H9 (cell line): ENCODE data around the gene E2F7. TPM values are rescaled to one million over a fixed set of nuclear protein-coding genes. Genes with fewer than 3 reads are reported as not detected.

ENCODE experiments used
- DNase-seq: peaks from one replicate; pipeline ENCODE4 v3.0.0-alpha.2; 2017
- H2AFZ ChIP-seq: one replicate; pipeline ENCODE4 v1.6.1; 2013; ENCODE audit warnings: mild to moderate bottlenecking, low read length, control low read depth, moderate library complexity
- H2AK5ac ChIP-seq: 2 replicates; pipeline ENCODE4 v1.6.1; 2013; ENCODE audit warnings: low read length, control low read depth, mixed read lengths; ENCODE audit not compliant: insufficient read length
- H2BK120ac ChIP-seq: one replicate; pipeline ENCODE4 v1.6.1; 2013; ENCODE audit warnings: low read depth, mild to moderate bottlenecking, low read length, control low read depth, inconsistent platforms; ENCODE audit not compliant: poor library complexity, severe bottlenecking
- H2BK12ac ChIP-seq: 2 replicates; pipeline ENCODE4 v1.6.1; 2013; ENCODE audit warnings: low read length, control low read depth, mixed read lengths, low read depth; ENCODE audit not compliant: insufficient read length
- H2BK15ac ChIP-seq: 2 replicates; pipeline ENCODE4 v1.6.1; 2013; ENCODE audit warnings: low read depth, low read length, control low read depth
- H2BK20ac ChIP-seq: one replicate; pipeline ENCODE4 v1.6.1; 2013; ENCODE audit warnings: low read depth, mild to moderate bottlenecking, low read length, control low read depth, inconsistent platforms; ENCODE audit not compliant: poor library complexity, severe bottlenecking
- H2BK5ac ChIP-seq: 2 replicates; pipeline ENCODE4 v1.6.1; 2013; ENCODE audit warnings: low read length, control low read depth, mixed read lengths; ENCODE audit not compliant: insufficient read length
- H3K14ac ChIP-seq: 2 replicates; pipeline ENCODE4 v1.6.1; 2013; ENCODE audit warnings: low read length, control low read depth; ENCODE audit not compliant: insufficient read depth
- H3K18ac ChIP-seq: 2 replicates; pipeline ENCODE4 v1.6.1; 2013; ENCODE audit warnings: low read depth, mild to moderate bottlenecking, mixed read lengths, low read length, control low read depth; ENCODE audit not compliant: insufficient read length
- H3K23ac ChIP-seq: 2 replicates; pipeline ENCODE4 v1.6.1; 2013; ENCODE audit warnings: low read length, control low read depth, mixed read lengths, low read depth; ENCODE audit not compliant: insufficient read length
- H3K23me2 ChIP-seq: 2 replicates; pipeline ENCODE4 v1.6.1; 2013; ENCODE audit warnings: low read depth, mild to moderate bottlenecking, mixed read lengths, low read length, control low read depth; ENCODE audit not compliant: insufficient read length, poor library complexity, severe bottlenecking
- H3K27ac ChIP-seq: 2 replicates; pipeline ENCODE4 v1.5.1; 2013; ENCODE audit warnings: low read length, control low read depth, mixed read lengths, low read depth; ENCODE audit not compliant: insufficient read length
- H3K27me3 ChIP-seq: 2 replicates; pipeline ENCODE4 v1.6.1; 2013; ENCODE audit warnings: low read length, control low read depth, inconsistent platforms; ENCODE audit not compliant: insufficient read depth
- H3K4ac ChIP-seq: 2 replicates; pipeline ENCODE4 v1.6.1; 2013; ENCODE audit warnings: low read depth, mild to moderate bottlenecking, control low read depth, inconsistent platforms, low read length, moderate library complexity
- H3K4me1 ChIP-seq: 2 replicates; pipeline ENCODE4 v1.6.1; 2013; ENCODE audit warnings: low read length, control low read depth, inconsistent platforms; ENCODE audit not compliant: insufficient read depth
- H3K4me2 ChIP-seq: 2 replicates; pipeline ENCODE4 v1.6.1; 2013; ENCODE audit warnings: low read length, control low read depth, mixed read lengths; ENCODE audit not compliant: insufficient read length, insufficient read depth
- H3K56ac ChIP-seq: 2 replicates; pipeline ENCODE4 v1.6.1; 2013; ENCODE audit warnings: low read depth, mild to moderate bottlenecking, mixed read lengths, low read length, control low read depth; ENCODE audit not compliant: insufficient read length
- H3K79me1 ChIP-seq: 2 replicates; pipeline ENCODE4 v1.6.1; 2013; ENCODE audit warnings: low read depth, mild to moderate bottlenecking, moderate library complexity, low read length, control low read depth, inconsistent platforms; ENCODE audit not compliant: insufficient read depth, poor library complexity, severe bottlenecking
- H3K79me2 ChIP-seq: 2 replicates; pipeline ENCODE4 v1.6.1; 2013; ENCODE audit warnings: low read length, control low read depth, inconsistent platforms; ENCODE audit not compliant: insufficient read depth
- H3K9ac ChIP-seq: 2 replicates; pipeline ENCODE4 v1.6.1; 2013; ENCODE audit warnings: low read length, control low read depth, mixed read lengths; ENCODE audit not compliant: insufficient read length; ENCODE audit errors: extremely low read depth
- H3K9me3 ChIP-seq: one replicate; pipeline ENCODE4 v1.6.1; 2013; ENCODE audit warnings: low read depth, low read length, inconsistent platforms; ENCODE audit not compliant: control insufficient read depth
- H3T11ph ChIP-seq: one replicate; pipeline ENCODE4 v1.6.1; 2013; ENCODE audit warnings: mild to moderate bottlenecking, low read length, control low read depth, inconsistent platforms
- H4K20me1 ChIP-seq: one replicate; pipeline ENCODE4 v1.6.1; 2013; ENCODE audit not compliant: control insufficient read depth, insufficient read length, insufficient read depth
- H4K5ac ChIP-seq: 2 replicates; pipeline ENCODE4 v1.6.1; 2013; ENCODE audit warnings: low read depth, mild to moderate bottlenecking, mixed read lengths, low read length, control low read depth; ENCODE audit not compliant: insufficient read length
- H4K8ac ChIP-seq: replicated peaks from 2 replicates; pipeline ENCODE4 v1.6.1; 2013; ENCODE audit warnings: low read length, control low read depth, mixed read lengths, low read depth; ENCODE audit not compliant: insufficient read length
- H4K91ac ChIP-seq: 2 replicates; pipeline ENCODE4 v1.6.1; 2013; ENCODE audit warnings: low read depth, mild to moderate bottlenecking, moderate library complexity, mixed read lengths, low read length, control low read depth; ENCODE audit not compliant: insufficient read length
- H3K27ac Mint-ChIP-seq, 3 experiments: 2 replicates in 2 of 3; 3 replicates in 1 of 3; pipeline ENCODE4 v1.8.0; 2020 to 2021; ENCODE audit warnings: mixed read lengths in 3 of 3, mild to moderate bottlenecking in 1 of 3, moderate library complexity in 1 of 3
- H3K27me3 Mint-ChIP-seq: 2 replicates; pipeline ENCODE4 v1.8.0; 2021; ENCODE audit warnings: low read depth, mild to moderate bottlenecking, moderate library complexity, mixed read lengths
- H3K36me3 Mint-ChIP-seq, 3 experiments: 2 replicates in 2 of 3; 3 replicates in 1 of 3; pipeline ENCODE4 v1.8.0; 2020 to 2021; ENCODE audit warnings: low read depth in 3 of 3, mixed read lengths in 3 of 3; ENCODE audit not compliant: insufficient read depth in 1 of 3
- H3K4me1 Mint-ChIP-seq, 2 experiments: 2 replicates each; pipeline ENCODE4 v1.8.0; 2020; ENCODE audit warnings: mixed read lengths in 2 of 2
- H3K4me3 Mint-ChIP-seq, 2 experiments: 2 replicates in 1 of 2; 3 replicates in 1 of 2; pipeline ENCODE4 v1.8.0; 2020 to 2021; ENCODE audit warnings: mild to moderate bottlenecking in 2 of 2, mixed read lengths in 2 of 2, moderate library complexity in 1 of 2
- H3K9me3 Mint-ChIP-seq, 2 experiments: 2 replicates in 1 of 2; 3 replicates in 1 of 2; pipeline ENCODE4 v1.8.0; 2020; ENCODE audit warnings: mild to moderate bottlenecking in 2 of 2, mixed read lengths in 2 of 2, moderate library complexity in 1 of 2
- CTCF ChIP-seq: fragments of 200-600 bp; sonication (generic); conservative IDR thresholded peaks from 3 replicates; pipeline ENCODE4 v1.8.0; 2021; ENCODE audit warnings: antibody characterized with exemption, mild to moderate bottlenecking
- WGBS: extraction: QIAGEN DNeasy Blood & Tissue Kit; methylation state at CpG from one replicate; pipeline ENCODE4 v1.1.7; 2013; ENCODE audit warnings: missing lambda C conversion rate, low lambda C conversion rate, mixed read lengths; ENCODE audit not compliant: insufficient read length; ENCODE audit errors: extremely low coverage; 5-methylcytosine and 5-hydroxymethylcytosine counted together
- total RNA-seq: library from RNA; stranded (reverse); gene quantifications from 2 replicates; pipeline ENCODE4 v1.2.1, GENCODE V29; 2021

E2F7 gene
- total RNA-seq, 1 experiment from 2014 or later, result 24.5 TPM

DNA sequence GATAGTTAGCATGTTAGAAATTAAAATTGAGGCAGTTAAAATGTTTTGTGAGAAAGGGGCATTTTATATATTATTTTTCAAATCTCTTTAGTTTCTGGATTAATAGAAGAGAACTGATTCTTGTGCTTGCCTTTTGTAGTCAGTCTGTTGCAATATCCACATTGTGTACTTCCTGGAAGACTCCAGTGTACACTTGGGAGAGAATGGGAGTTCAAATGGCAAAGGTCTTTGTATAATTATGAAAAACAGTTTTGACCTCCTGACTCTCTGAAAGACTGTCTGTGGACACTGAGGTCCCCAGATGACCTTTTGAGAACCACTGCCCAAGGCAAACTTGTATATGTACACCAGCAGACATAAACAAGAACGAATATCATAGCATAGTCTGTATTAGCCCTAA is 12.1 kb downstream of the E2F7 start:
- Mint-ChIP-seq H3K36me3 (peaks cover 13 to 62% (median 55%) of the 10 kb centered on the region in 3 experiments; a peak in 6 of 7 replicates), H3K4me1 (peaks cover 0 to 4% of the 10 kb centered on the region in 2 experiments; a peak in 1 of 4 replicates), H3K9me3 (no peaks in the 10 kb centered on the region), H3K27ac (no peak overlapping the region), H3K4me3 (no peak overlapping the region), H3K27me3 (no peaks in the 10 kb centered on the region)
- H3K9ac ChIP-seq, result no peak overlapping the region
- no peaks in the 10 kb centered on the region for H3K79me1 ChIP-seq
- 0 out of 2 replicates have a peak, but pooled peaks cover under 1% of the 10 kb centered on the region for H3K79me2 ChIP-seq
- H4K91ac ChIP-seq, result no peak overlapping the region
- H2BK20ac ChIP-seq, result no peak overlapping the region
- H3K4ac ChIP-seq, result no peak overlapping the region
- H2BK15ac ChIP-seq, result no peak overlapping the region
- no peaks in the 10 kb centered on the region for H4K20me1 ChIP-seq
- H2AK5ac ChIP-seq, result no peak overlapping the region
- no peaks in the 10 kb centered on the region for H3K23me2 ChIP-seq
- DNase-seq, result no peak
- H3K27ac ChIP-seq, result no peak overlapping the region
- H3T11ph ChIP-seq, result no peak overlapping the region
- H2BK12ac ChIP-seq, result no peak overlapping the region
- H4K5ac ChIP-seq, result no peak overlapping the region
- no CpG with 5 or more reads among the region's 1 CpG for WGBS
- no peaks in the 10 kb centered on the region for H3K27me3 ChIP-seq
- H3K23ac ChIP-seq, result no peak overlapping the region
- TF ChIP-seq CTCF, result no peak
- H3K56ac ChIP-seq, result no peak overlapping the region
- H3K4me2 ChIP-seq, result no peak overlapping the region
- no peaks in the 10 kb centered on the region for H3K9me3 ChIP-seq
- H3K4me1 ChIP-seq, result no peaks in the 10 kb centered on the region
- H4K8ac ChIP-seq, result no peak overlapping the region
- no peak overlapping the region for H2BK120ac ChIP-seq
- no peak overlapping the region for H3K18ac ChIP-seq
- H2AFZ ChIP-seq, result no peak overlapping the region
- H2BK5ac ChIP-seq, result no peak overlapping the region
- H3K14ac ChIP-seq, result no peak overlapping the region
